CD8-positive, alpha-beta memory T cell (primary cell): ENCODE results near the gene SLC25A1. TPM values are rescaled to one million over a fixed set of nuclear protein-coding genes. Genes with fewer than 3 reads are reported as not detected.

ENCODE experiments used
- CTCF ChIA-PET: fragments of 350-600 bp; sonication (Branson Sonifier 250); formaldehyde crosslinking; loops from one replicate; lab custom pipeline; 2021; ENCODE audit warnings: antibody characterized with exemption; lab: Charles Lee
- POLR2A ChIA-PET: fragments of 350-600 bp; sonication (Branson Sonifier 250); formaldehyde crosslinking; loops from one replicate; lab custom pipeline; 2021; ENCODE audit warnings: antibody characterized with exemption; lab: Charles Lee
- DNase-seq, 5 donors: peaks; one replicate each; pipeline versions ENCODE4 v3.0.0 to v3.0.0-alpha.2; 2020 to 2022; ENCODE audit warnings: mixed read lengths in 1 of 5
- H3K27ac ChIP-seq: one replicate; pipeline ENCODE4 v1.7.0; 2013; ENCODE audit warnings: low read depth, mild to moderate bottlenecking, low read length, moderate library complexity
- H3K27me3 ChIP-seq: 2 replicates; pipeline ENCODE4 v1.7.0; 2013; ENCODE audit warnings: low read length, mild to moderate bottlenecking; ENCODE audit not compliant: insufficient read depth, poor library complexity, severe bottlenecking
- H3K36me3 ChIP-seq: 2 replicates; pipeline ENCODE4 v1.7.0; 2013; ENCODE audit warnings: mild to moderate bottlenecking, low read length, moderate library complexity; ENCODE audit not compliant: insufficient read depth
- H3K4me1 ChIP-seq: 2 replicates; pipeline ENCODE4 v1.7.0; 2013; ENCODE audit warnings: mild to moderate bottlenecking, low read length, moderate library complexity; ENCODE audit not compliant: insufficient read depth
- H3K4me3 ChIP-seq: 2 replicates; pipeline ENCODE4 v1.7.0; 2013; ENCODE audit warnings: mild to moderate bottlenecking, low read length
- H3K9me3 ChIP-seq: 2 replicates; pipeline ENCODE4 v1.7.0; 2013; ENCODE audit warnings: mild to moderate bottlenecking, low read length
- H3K27ac Mint-ChIP-seq, 8 donors: one replicate each; pipeline ENCODE4 v1.8.0; 2020 to 2021; ENCODE audit warnings: mixed read lengths in 8 of 8, mild to moderate bottlenecking in 6 of 8, inconsistent platforms in 3 of 8, moderate library complexity in 3 of 8
- H3K27me3 Mint-ChIP-seq, 2 donors: one replicate each; pipeline ENCODE4 v1.8.0; 2020 to 2021; ENCODE audit warnings: mixed read lengths in 2 of 2, mild to moderate bottlenecking in 1 of 2, moderate library complexity in 1 of 2
- H3K36me3 Mint-ChIP-seq, 3 donors: one replicate each; pipeline ENCODE4 v1.8.0; 2020 to 2021; ENCODE audit warnings: mixed read lengths in 3 of 3, inconsistent platforms in 1 of 3, mild to moderate bottlenecking in 1 of 3
- H3K4me1 Mint-ChIP-seq, 3 donors: one replicate each; pipeline ENCODE4 v1.8.0; 2020 to 2021; ENCODE audit warnings: mixed read lengths in 3 of 3, inconsistent platforms in 1 of 3, mild to moderate bottlenecking in 1 of 3
- H3K4me3 Mint-ChIP-seq, 7 donors: one replicate each; pipeline ENCODE4 v1.8.0; 2020 to 2021; ENCODE audit warnings: mixed read lengths in 7 of 7, mild to moderate bottlenecking in 6 of 7, moderate library complexity in 4 of 7, inconsistent platforms in 2 of 7
- H3K9me3 Mint-ChIP-seq, 5 donors: one replicate each; pipeline ENCODE4 v1.8.0; 2020 to 2022; ENCODE audit warnings: mixed read lengths in 5 of 5, mild to moderate bottlenecking in 3 of 5, moderate library complexity in 2 of 5, inconsistent platforms in 1 of 5
- polyA plus RNA-seq: library from polyadenylated mRNA; unstranded; fragments of 300-500 nt; fragmentation: Illumina TruSeq; gene quantifications from one replicate; pipeline ENCODE4 v1.2.3, GENCODE V29; 2021
- total RNA-seq, 2 experiments: library from RNA; stranded (reverse); gene quantifications; one replicate each; pipeline ENCODE4 v1.2.3, GENCODE V29; 2021

Gene SLC25A1
- total and polyA plus RNA-seq, 3 experiments from 2014 or later: 42.4 to 69.9 (median 44.7) TPM

DNA sequence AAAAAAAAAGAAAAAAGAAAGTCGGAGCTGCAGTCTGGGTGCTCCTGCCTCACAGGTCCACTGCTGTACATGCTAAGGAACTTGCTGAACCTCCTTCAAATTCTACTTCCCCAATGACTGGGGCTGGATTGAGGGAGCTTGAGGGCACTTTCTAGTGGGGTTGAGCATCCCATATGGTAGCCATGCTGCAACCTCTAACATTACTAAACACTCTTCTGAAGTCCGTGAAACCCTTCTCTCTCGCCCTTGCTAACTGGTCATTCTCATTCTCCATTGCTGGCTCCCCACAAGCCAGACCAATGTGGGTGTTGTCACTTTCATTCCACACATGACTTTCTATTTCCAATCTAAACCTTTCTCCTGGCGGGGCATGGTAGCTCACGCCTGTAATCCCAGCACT is 35.3 kb downstream of the SLC25A1 start:
- Mint-ChIP-seq H3K4me1 (peaks cover 16 to 27% (median 22%) of the 10 kb centered on the region in 3 donors), H3K9me3 (no peaks in the 10 kb centered on the region), H3K27me3 (peaks cover 0 to 5% of the 10 kb centered on the region in 2 donors), H3K36me3 (peaks cover 0 to 49% (median 6%) of the 10 kb centered on the region in 3 donors), H3K4me3 (peak overlapping the region; percentile 10 to 100 (median 95)), H3K27ac (peak overlapping the region in 6 of 8 donors; percentile 35 to 99 (median 67))
- Histone ChIP-seq H3K4me1 (peaks cover 17% of the 10 kb centered on the region), H3K27me3 (no peaks in the 10 kb centered on the region), H3K4me3 (no peak overlapping the region), H3K36me3 (peaks cover 34% of the 10 kb centered on the region), H3K27ac (no peak overlapping the region), H3K9me3 (no peaks in the 10 kb centered on the region)
- POLR2A ChIA-PET: interaction anchor here (1.8 kb wide), 1 partner anchor 21 kb away, joined by 14 read pairs; the partner anchor contains the start of gene DGCR2
- CTCF ChIA-PET: interaction anchor here (1.7 to 3.7 kb wide), 3 partner anchors 21 to 488 kb away, joined by 6 to 26 read pairs (median 10); partner anchors contain the start of gene DGCR2
- DNase-seq: no peak

DNA sequence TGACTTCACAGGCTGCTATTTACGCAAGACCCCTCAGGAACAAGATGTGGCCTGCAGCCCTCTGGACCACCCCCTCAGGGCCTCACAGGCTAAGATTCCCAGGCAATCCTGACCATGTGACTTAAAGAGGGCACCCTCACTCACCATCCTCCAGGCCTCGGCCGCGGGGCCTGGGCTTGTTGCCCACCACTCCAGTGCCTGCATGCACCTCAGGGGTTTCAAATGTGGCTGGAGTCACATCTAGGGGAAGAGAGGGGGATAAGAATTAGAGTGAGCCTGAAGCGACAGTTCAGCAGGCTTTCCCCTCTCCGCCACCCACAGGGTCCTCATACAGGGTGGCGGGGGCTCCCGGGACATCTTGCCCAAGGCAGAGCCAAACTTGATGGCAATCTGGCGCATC is 36.1 kb downstream of the SLC25A1 start:
- POLR2A ChIA-PET: no interaction called here
- Histone ChIP-seq H3K36me3 (peaks cover 42% of the 10 kb centered on the region), H3K9me3 (no peaks in the 10 kb centered on the region), H3K27ac (no peak overlapping the region), H3K27me3 (no peaks in the 10 kb centered on the region), H3K4me1 (peaks cover 17% of the 10 kb centered on the region), H3K4me3 (no peak overlapping the region)
- peaks cover 0 to 57% (median 6%) of the 10 kb centered on the region in 3 donors for H3K36me3 Mint-ChIP-seq
- peaks cover 16 to 27% (median 22%) of the 10 kb centered on the region in 3 donors for H3K4me1 Mint-ChIP-seq
- peak overlapping the region in 2 of 8 donors; percentile 56 to 63 for H3K27ac Mint-ChIP-seq
- no peak for DNase-seq
- H3K27me3 Mint-ChIP-seq: peaks cover 0 to 4% of the 10 kb centered on the region in 2 donors
- H3K9me3 Mint-ChIP-seq: no peaks in the 10 kb centered on the region
- CTCF ChIA-PET: no interaction called here
- H3K4me3 Mint-ChIP-seq: peak overlapping the region; percentile 29 to 79 (median 53)

GRCh38 chr22:19139974-19140373 is 38.6 kb downstream of the SLC25A1 start:
- CTCF ChIA-PET: no interaction called here
- H3K36me3 ChIP-seq: peaks cover 60% of the 10 kb centered on the region
- H3K4me1 Mint-ChIP-seq: peaks cover 18 to 27% (median 27%) of the 10 kb centered on the region in 3 donors

GRCh38 chr22:19139001-19139356 is 39.6 kb downstream of the SLC25A1 start:
- H3K4me1 Mint-ChIP-seq: peaks cover 9 to 18% (median 17%) of the 10 kb centered on the region in 3 donors
- CTCF ChIA-PET: no interaction called here
- POLR2A ChIA-PET: no interaction called here
- Histone ChIP-seq H3K4me3 (no peak overlapping the region), H3K36me3 (peaks cover 69% of the 10 kb centered on the region), H3K27me3 (no peaks in the 10 kb centered on the region), H3K27ac (no peak overlapping the region), H3K4me1 (peaks cover 16% of the 10 kb centered on the region), H3K9me3 (no peaks in the 10 kb centered on the region)
- no peak for DNase-seq
- H3K9me3 Mint-ChIP-seq: no peaks in the 10 kb centered on the region
- peak overlapping the region in 1 of 8 donors; percentile 68 for H3K27ac Mint-ChIP-seq
- H3K27me3 Mint-ChIP-seq: no peaks in the 10 kb centered on the region
- peaks cover 4 to 82% (median 13%) of the 10 kb centered on the region in 3 donors for H3K36me3 Mint-ChIP-seq
- H3K4me3 Mint-ChIP-seq: no peak overlapping the region

More at GRCh38 chr22:19139974-19140373, 38.6 kb downstream of the SLC25A1 start:
- Mint-ChIP-seq H3K27ac (no peak overlapping the region), H3K4me3 (no peak overlapping the region), H3K27me3 (no peaks in the 10 kb centered on the region), H3K36me3 (peaks cover 4 to 78% (median 13%) of the 10 kb centered on the region in 3 donors), H3K9me3 (no peaks in the 10 kb centered on the region)
- Histone ChIP-seq H3K27ac (no peak overlapping the region), H3K4me1 (peaks cover 17% of the 10 kb centered on the region), H3K27me3 (no peaks in the 10 kb centered on the region), H3K9me3 (no peaks in the 10 kb centered on the region), H3K4me3 (no peak overlapping the region)
- DNase-seq: no peak
- POLR2A ChIA-PET: no interaction called here

GRCh38 chr22:19138217-19139000 is 40.1 kb downstream of the SLC25A1 start:
- H3K4me3 ChIP-seq: no peak overlapping the region
- H3K27me3 Mint-ChIP-seq: no peaks in the 10 kb centered on the region
- CTCF ChIA-PET: interaction anchor here (1.0 kb wide), 1 partner anchor 14 kb away, joined by 3 read pairs; no protein-coding TSS in a partner anchor
- peaks cover 4 to 85% (median 12%) of the 10 kb centered on the region in 3 donors for H3K36me3 Mint-ChIP-seq
- H3K4me1 Mint-ChIP-seq: peaks cover 6 to 13% (median 11%) of the 10 kb centered on the region in 3 donors
- peaks cover 74% of the 10 kb centered on the region for H3K36me3 ChIP-seq
- H3K27me3 ChIP-seq: no peaks in the 10 kb centered on the region
- H3K4me1 ChIP-seq: peaks cover 10% of the 10 kb centered on the region
- POLR2A ChIA-PET: no interaction called here
- no peaks in the 10 kb centered on the region for H3K9me3 ChIP-seq
- H3K27ac ChIP-seq: no peak overlapping the region
- no peak overlapping the region for H3K4me3 Mint-ChIP-seq
- H3K9me3 Mint-ChIP-seq: no peaks in the 10 kb centered on the region
- H3K27ac Mint-ChIP-seq: no peak overlapping the region
- DNase-seq: no peak

GRCh38 chr22:19137384-19138216 is 40.9 kb downstream of the SLC25A1 start:
- Histone ChIP-seq H3K27ac (no peak overlapping the region), H3K36me3 (peaks cover 73% of the 10 kb centered on the region), H3K9me3 (no peaks in the 10 kb centered on the region), H3K4me1 (peaks cover 6% of the 10 kb centered on the region), H3K27me3 (no peaks in the 10 kb centered on the region), H3K4me3 (no peak overlapping the region)
- no peak for DNase-seq
- peak overlapping the region in 2 of 8 donors; percentile 47 to 60 for H3K27ac Mint-ChIP-seq
- no peak overlapping the region for H3K4me3 Mint-ChIP-seq
- H3K9me3 Mint-ChIP-seq: no peaks in the 10 kb centered on the region
- H3K27me3 Mint-ChIP-seq: no peaks in the 10 kb centered on the region
- ChIA-PET POLR2A (no interaction called here), CTCF (interaction anchor here (1.0 kb wide), 1 partner anchor 15 kb away, joined by 3 read pairs; no protein-coding TSS in a partner anchor)
- peaks cover 4 to 92% (median 12%) of the 10 kb centered on the region in 3 donors for H3K36me3 Mint-ChIP-seq
- peaks cover 4 to 10% (median 9%) of the 10 kb centered on the region in 3 donors for H3K4me1 Mint-ChIP-seq

GRCh38 chr22:19136915-19137314 is 41.6 kb downstream of the SLC25A1 start:
- Mint-ChIP-seq H3K9me3 (no peaks in the 10 kb centered on the region), H3K36me3 (peaks cover 4 to 93% (median 12%) of the 10 kb centered on the region in 3 donors), H3K27ac (peak overlapping the region in 3 of 8 donors; percentile 17 to 77 (median 60)), H3K4me1 (peaks cover 2 to 9% (median 6%) of the 10 kb centered on the region in 3 donors), H3K27me3 (no peaks in the 10 kb centered on the region), H3K4me3 (no peak overlapping the region)
- Histone ChIP-seq H3K27me3 (no peaks in the 10 kb centered on the region), H3K27ac (no peak overlapping the region), H3K9me3 (no peaks in the 10 kb centered on the region), H3K4me1 (peaks cover under 1% of the 10 kb centered on the region), H3K36me3 (peaks cover 67% of the 10 kb centered on the region), H3K4me3 (no peak overlapping the region)
- no peak for DNase-seq
- CTCF ChIA-PET: no interaction called here
- POLR2A ChIA-PET: no interaction called here
